ENCODE measurements around the gene CUL4A.

CUL4A gene

GRCh38 chr13:113179374-113180230 is 29.8 kb upstream of the CUL4A start:
- no peaks in the 10 kb centered on the region for H3K4me1 ChIP-seq (ENCODE audit: control insufficient read depth, insufficient read depth, low read length)
- no peak overlapping the region for H3K27ac ChIP-seq (ENCODE audit: low read length)
- WGBS (ENCODE audit: insufficient coverage, insufficient read length), result no CpG with 5 or more reads among the region's 28 CpGs
- no peaks in the 10 kb centered on the region for H3K9me3 ChIP-seq (ENCODE audit: control insufficient read depth, insufficient read depth, low read length)
- DNase-seq (ENCODE audit: low read depth, low spot score), result no peak
- no peak overlapping the region for H3K4me3 ChIP-seq (ENCODE audit: low read length)
- H3K36me3 ChIP-seq (ENCODE audit: control insufficient read depth, insufficient read depth, low read length), result peaks cover 24% of the 10 kb centered on the region
- H3K27me3 ChIP-seq (ENCODE audit: control insufficient read depth, insufficient read depth, low read length), result no peaks in the 10 kb centered on the region

DNA sequence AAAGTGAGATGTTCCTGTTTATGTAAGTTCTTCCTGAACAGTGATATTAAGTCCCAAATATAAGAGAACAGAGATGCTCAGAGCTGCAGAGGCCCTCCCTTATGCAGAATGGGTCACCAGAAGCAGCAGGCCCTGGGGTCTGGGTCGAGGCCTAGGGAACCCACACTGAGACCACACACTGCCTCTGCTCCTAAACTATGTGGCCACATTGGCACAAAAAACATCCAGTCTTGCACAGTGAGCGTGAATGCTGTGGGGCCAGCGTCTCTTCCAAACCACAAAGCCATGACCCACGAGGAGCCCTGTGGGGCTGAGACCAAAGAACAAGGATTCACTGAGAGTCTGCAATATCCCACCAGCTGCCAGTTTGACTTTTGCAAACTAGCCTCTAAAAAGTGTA is 27.4 kb upstream of the CUL4A start:
- no peak for DNase-seq (ENCODE audit: low read depth, low spot score)
- no CpG with 5 or more reads among the region's 4 CpGs for WGBS (ENCODE audit: insufficient coverage, insufficient read length)
- no peak overlapping the region for H3K4me3 ChIP-seq (ENCODE audit: low read length)
- H3K9me3 ChIP-seq (ENCODE audit: control insufficient read depth, insufficient read depth, low read length), result no peaks in the 10 kb centered on the region
- no peaks in the 10 kb centered on the region for H3K4me1 ChIP-seq (ENCODE audit: control insufficient read depth, insufficient read depth, low read length)
- no peaks in the 10 kb centered on the region for H3K27me3 ChIP-seq (ENCODE audit: control insufficient read depth, insufficient read depth, low read length)
- peaks cover 25% of the 10 kb centered on the region for H3K36me3 ChIP-seq (ENCODE audit: control insufficient read depth, insufficient read depth, low read length)
- H3K27ac ChIP-seq (ENCODE audit: low read length), result no peak overlapping the region

DNA sequence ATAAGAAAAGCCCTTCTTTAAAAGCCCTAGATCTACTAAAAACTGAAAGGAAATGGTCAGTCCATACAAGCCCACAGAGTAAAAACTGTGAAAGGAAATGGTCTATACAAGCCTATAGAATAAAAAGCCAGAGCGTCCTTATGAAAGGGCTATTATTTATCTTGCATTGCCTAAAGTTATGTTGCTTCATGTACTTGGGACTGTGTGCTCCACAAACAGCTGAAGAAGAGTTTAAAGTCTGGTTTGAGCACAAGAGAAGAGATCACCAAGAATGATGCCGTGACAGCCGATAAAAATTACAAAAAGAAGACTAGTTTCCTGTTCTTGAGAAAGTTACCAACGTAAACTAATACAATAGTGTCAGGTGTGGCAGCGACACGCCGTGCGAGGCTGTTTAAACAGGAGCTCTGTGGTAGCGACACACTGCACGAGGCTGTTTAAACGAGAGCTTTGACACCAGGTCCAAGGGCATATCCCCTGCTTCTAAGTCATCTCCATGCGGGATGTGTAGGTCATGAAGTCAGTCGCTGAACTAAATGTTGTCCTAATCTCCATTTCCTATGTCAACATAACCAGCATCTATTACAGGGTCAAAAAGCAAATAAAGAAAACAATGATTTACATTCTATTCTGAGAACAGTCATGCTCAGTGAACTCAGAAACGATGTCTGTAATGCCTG is 25.8 kb upstream of the CUL4A start:
- peaks cover 24% of the 10 kb centered on the region for H3K36me3 ChIP-seq (ENCODE audit: control insufficient read depth, insufficient read depth, low read length)
- DNase-seq (ENCODE audit: low read depth, low spot score), result no peak
- no peak overlapping the region for H3K4me3 ChIP-seq (ENCODE audit: low read length)
- no peaks in the 10 kb centered on the region for H3K4me1 ChIP-seq (ENCODE audit: control insufficient read depth, insufficient read depth, low read length)
- no CpG with 5 or more reads among the region's 14 CpGs for WGBS (ENCODE audit: insufficient coverage, insufficient read length)
- H3K27ac ChIP-seq (ENCODE audit: low read length), result no peak overlapping the region
- no peaks in the 10 kb centered on the region for H3K27me3 ChIP-seq (ENCODE audit: control insufficient read depth, insufficient read depth, low read length)
- H3K9me3 ChIP-seq (ENCODE audit: control insufficient read depth, insufficient read depth, low read length), result no peaks in the 10 kb centered on the region

- WGBS (ENCODE audit: insufficient coverage, insufficient read length), result no CpG with 5 or more reads among the region's 22 CpGs
- no peak overlapping the region for H3K4me3 ChIP-seq (ENCODE audit: low read length)
- H3K9me3 ChIP-seq (ENCODE audit: control insufficient read depth, insufficient read depth, low read length), result no peaks in the 10 kb centered on the region
- H3K27me3 ChIP-seq (ENCODE audit: control insufficient read depth, insufficient read depth, low read length), result no peaks in the 10 kb centered on the region
- DNase-seq (ENCODE audit: low read depth, low spot score), result no peak
- H3K27ac ChIP-seq (ENCODE audit: low read length), result no peak overlapping the region
- no peaks in the 10 kb centered on the region for H3K4me1 ChIP-seq (ENCODE audit: control insufficient read depth, insufficient read depth, low read length)
- H3K36me3 ChIP-seq (ENCODE audit: control insufficient read depth, insufficient read depth, low read length), result peaks cover 20% of the 10 kb centered on the region
Observed at GRCh38 chr13:113184568-113185440, 24.6 kb upstream of the CUL4A start.

- Histone ChIP-seq H3K4me1 (ENCODE audit: control insufficient read depth, insufficient read depth, low read length) (no peaks in the 10 kb centered on the region), H3K36me3 (ENCODE audit: control insufficient read depth, insufficient read depth, low read length) (peaks cover 17% of the 10 kb centered on the region), H3K27ac (ENCODE audit: low read length) (no peak overlapping the region), H3K9me3 (ENCODE audit: control insufficient read depth, insufficient read depth, low read length) (no peaks in the 10 kb centered on the region), H3K4me3 (ENCODE audit: low read length) (no peak overlapping the region), H3K27me3 (ENCODE audit: control insufficient read depth, insufficient read depth, low read length) (no peaks in the 10 kb centered on the region)
- WGBS (ENCODE audit: insufficient coverage, insufficient read length), result no CpG with 5 or more reads among the region's 13 CpGs
- no peak for DNase-seq (ENCODE audit: low read depth, low spot score)
Observed at GRCh38 chr13:113186061-113186900, 23.1 kb upstream of the CUL4A start.

GRCh38 chr13:113187263-113187669 is 22.1 kb upstream of the CUL4A start:
- WGBS (ENCODE audit: insufficient coverage, insufficient read length), result no CpG with 5 or more reads among the region's 9 CpGs

DNA sequence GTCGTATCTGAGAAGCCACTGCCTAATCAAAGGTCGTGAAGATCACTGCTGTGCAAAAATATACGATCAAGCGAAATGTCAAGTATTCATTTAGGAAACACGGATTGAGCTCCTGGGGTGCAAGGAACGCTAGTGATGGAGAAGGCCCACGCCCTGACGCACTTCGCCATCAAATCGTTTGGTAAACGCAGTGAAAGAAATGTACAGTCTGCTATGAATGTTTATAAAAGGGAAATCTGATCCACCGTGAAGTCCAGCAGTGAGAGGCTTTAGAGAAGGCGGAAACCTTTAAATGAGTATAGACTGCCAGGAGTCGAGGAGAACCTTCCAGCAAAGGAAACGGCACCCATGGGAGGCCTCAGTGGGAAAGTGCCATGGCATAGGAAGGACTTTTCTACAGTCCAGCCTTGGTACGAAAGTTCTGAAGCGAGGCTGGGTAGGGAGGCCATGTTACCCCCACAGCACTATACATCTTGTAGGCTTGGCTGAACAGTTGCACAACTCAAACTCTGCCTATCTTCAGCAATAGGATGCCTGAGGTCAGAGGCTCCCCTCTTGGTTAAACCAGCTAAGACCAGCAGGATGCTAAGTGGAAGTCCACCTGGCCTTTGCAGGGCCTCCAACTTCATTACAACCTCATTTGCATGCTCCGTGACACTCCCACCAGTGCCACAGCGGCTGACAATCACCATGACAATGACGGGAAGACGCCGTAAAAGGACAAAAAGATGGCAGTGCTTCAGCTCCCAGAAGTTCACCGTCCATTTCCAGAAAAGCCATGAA is 21.3 kb upstream of the CUL4A start:
- H3K27ac ChIP-seq (ENCODE audit: low read length), result no peak overlapping the region
- no peak overlapping the region for H3K4me3 ChIP-seq (ENCODE audit: low read length)
- no peaks in the 10 kb centered on the region for H3K4me1 ChIP-seq (ENCODE audit: control insufficient read depth, insufficient read depth, low read length)
- H3K36me3 ChIP-seq (ENCODE audit: control insufficient read depth, insufficient read depth, low read length), result peaks cover 17% of the 10 kb centered on the region
- H3K27me3 ChIP-seq (ENCODE audit: control insufficient read depth, insufficient read depth, low read length), result no peaks in the 10 kb centered on the region
- no peaks in the 10 kb centered on the region for H3K9me3 ChIP-seq (ENCODE audit: control insufficient read depth, insufficient read depth, low read length)
- no peak for DNase-seq (ENCODE audit: low read depth, low spot score)
- WGBS (ENCODE audit: insufficient coverage, insufficient read length), result no CpG with 5 or more reads among the region's 23 CpGs

More at GRCh38 chr13:113187263-113187669, 22.1 kb upstream of the CUL4A start:
- no peak overlapping the region for H3K4me3 ChIP-seq (ENCODE audit: low read length)
- no peaks in the 10 kb centered on the region for H3K9me3 ChIP-seq (ENCODE audit: control insufficient read depth, insufficient read depth, low read length)
- no peaks in the 10 kb centered on the region for H3K27me3 ChIP-seq (ENCODE audit: control insufficient read depth, insufficient read depth, low read length)
- H3K27ac ChIP-seq (ENCODE audit: low read length), result no peak overlapping the region
- peaks cover 17% of the 10 kb centered on the region for H3K36me3 ChIP-seq (ENCODE audit: control insufficient read depth, insufficient read depth, low read length)
- no peaks in the 10 kb centered on the region for H3K4me1 ChIP-seq (ENCODE audit: control insufficient read depth, insufficient read depth, low read length)
- no peak for DNase-seq (ENCODE audit: low read depth, low spot score)

GRCh38 chr13:113190181-113190580 is 19.2 kb upstream of the CUL4A start:
- WGBS (ENCODE audit: insufficient coverage, insufficient read length), result no CpG with 5 or more reads among the region's 4 CpGs
- peaks cover 15% of the 10 kb centered on the region for H3K36me3 ChIP-seq (ENCODE audit: control insufficient read depth, insufficient read depth, low read length)
- H3K9me3 ChIP-seq (ENCODE audit: control insufficient read depth, insufficient read depth, low read length), result no peaks in the 10 kb centered on the region
- H3K4me3 ChIP-seq (ENCODE audit: low read length), result no peak overlapping the region
- no peak overlapping the region for H3K27ac ChIP-seq (ENCODE audit: low read length)
- no peaks in the 10 kb centered on the region; the same call in 1 of the 2 replicates for H3K4me1 ChIP-seq (ENCODE audit: control insufficient read depth, insufficient read depth, low read length)
- H3K27me3 ChIP-seq (ENCODE audit: control insufficient read depth, insufficient read depth, low read length), result no peaks in the 10 kb centered on the region
- no peak for DNase-seq (ENCODE audit: low read depth, low spot score)

DNA sequence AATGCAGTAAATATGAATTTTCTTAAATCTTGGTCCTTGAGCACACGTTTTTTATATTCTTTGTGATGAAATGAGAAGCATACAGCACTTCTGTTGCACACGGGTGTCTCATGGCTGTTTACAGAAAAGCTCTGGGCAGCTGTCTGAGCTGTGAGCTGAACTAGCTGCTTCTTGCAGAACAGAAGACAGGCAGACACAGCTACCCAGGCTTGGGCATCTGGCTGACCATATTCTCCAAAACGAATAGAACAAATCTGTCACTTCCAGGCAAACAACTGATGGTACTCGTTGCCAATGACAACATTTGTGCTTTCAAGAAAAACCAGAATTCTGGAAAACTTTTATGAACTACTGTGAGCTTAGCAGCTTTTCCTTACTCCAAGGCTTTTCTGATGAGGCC is 17.1 kb upstream of the CUL4A start:
- H3K36me3 ChIP-seq (ENCODE audit: control insufficient read depth, insufficient read depth, low read length), result peaks cover 20% of the 10 kb centered on the region
- no peaks in the 10 kb centered on the region for H3K9me3 ChIP-seq (ENCODE audit: control insufficient read depth, insufficient read depth, low read length)
- no peak overlapping the region for H3K4me3 ChIP-seq (ENCODE audit: low read length)
- no peaks in the 10 kb centered on the region; the same call in 1 of the 2 replicates for H3K4me1 ChIP-seq (ENCODE audit: control insufficient read depth, insufficient read depth, low read length)
- WGBS (ENCODE audit: insufficient coverage, insufficient read length), result no CpG with 5 or more reads among the region's 4 CpGs
- DNase-seq (ENCODE audit: low read depth, low spot score), result no peak
- H3K27ac ChIP-seq (ENCODE audit: low read length), result no peak overlapping the region
- H3K27me3 ChIP-seq (ENCODE audit: control insufficient read depth, insufficient read depth, low read length), result no peaks in the 10 kb centered on the region
